Neuron (in vitro differentiated cells): Measurements from ENCODE around the gene GRID1.

Experiments
- H2AFZ ChIP-seq: one replicate; pipeline ENCODE4 v1.6.1; 2013; ENCODE audit warnings: low read depth, mild to moderate bottlenecking, inconsistent platforms, low read length, moderate library complexity
- H3K27me3 ChIP-seq: one replicate; pipeline ENCODE4 v1.6.1; 2013; ENCODE audit warnings: low read length; ENCODE audit not compliant: insufficient read depth
- H3K36me3 ChIP-seq: one replicate; pipeline ENCODE4 v1.6.1; 2013; ENCODE audit warnings: low read length; ENCODE audit not compliant: insufficient read depth
- H3K4me1 ChIP-seq: one replicate; pipeline ENCODE4 v1.6.1; 2013; ENCODE audit warnings: low read length; ENCODE audit not compliant: insufficient read depth
- H3K4me3 ChIP-seq: 2 replicates; pipeline ENCODE4 v1.5.1; 2013; ENCODE audit warnings: mild to moderate bottlenecking, low read length, moderate library complexity
- H3K9me3 ChIP-seq: one replicate; pipeline ENCODE4 v1.6.1; 2013; ENCODE audit warnings: low read length

GRID1 gene

GRCh38 chr10:86195521-86196157 is 171.0 kb downstream of the GRID1 start:
- H3K27me3 ChIP-seq = no peaks in the 10 kb centered on the region
- no peak overlapping the region for H3K4me3 ChIP-seq
- no peaks in the 10 kb centered on the region for H3K36me3 ChIP-seq
- no peak overlapping the region for H2AFZ ChIP-seq
- no peaks in the 10 kb centered on the region for H3K9me3 ChIP-seq
- H3K4me1 ChIP-seq = no peaks in the 10 kb centered on the region

GRCh38 chr10:86194684-86195083 is 171.9 kb downstream of the GRID1 start:
- no peaks in the 10 kb centered on the region for H3K4me1 ChIP-seq
- H3K4me3 ChIP-seq = no peak overlapping the region
- H3K27me3 ChIP-seq = no peaks in the 10 kb centered on the region
- H3K9me3 ChIP-seq = no peaks in the 10 kb centered on the region
- no peaks in the 10 kb centered on the region for H3K36me3 ChIP-seq
- no peak overlapping the region for H2AFZ ChIP-seq

GRCh38 chr10:86193841-86194240 is 172.8 kb downstream of the GRID1 start:
- Histone ChIP-seq H3K27me3 (no peaks in the 10 kb centered on the region), H3K36me3 (no peaks in the 10 kb centered on the region), H3K9me3 (no peaks in the 10 kb centered on the region), H2AFZ (no peak overlapping the region), H3K4me1 (no peaks in the 10 kb centered on the region), H3K4me3 (no peak overlapping the region)

GRCh38 chr10:86192691-86193090 is 173.9 kb downstream of the GRID1 start:
- no peaks in the 10 kb centered on the region for H3K27me3 ChIP-seq
- no peaks in the 10 kb centered on the region for H3K4me1 ChIP-seq
- H3K36me3 ChIP-seq = no peaks in the 10 kb centered on the region
- no peak overlapping the region for H3K4me3 ChIP-seq
- H3K9me3 ChIP-seq = no peaks in the 10 kb centered on the region
- no peak overlapping the region for H2AFZ ChIP-seq

- Histone ChIP-seq H2AFZ (no peak overlapping the region), H3K4me3 (no peak overlapping the region), H3K36me3 (no peaks in the 10 kb centered on the region), H3K9me3 (no peaks in the 10 kb centered on the region), H3K27me3 (no peaks in the 10 kb centered on the region), H3K4me1 (no peaks in the 10 kb centered on the region)
Observed at GRCh38 chr10:86192147-86192546, 174.4 kb downstream of the GRID1 start.

- no peaks in the 10 kb centered on the region for H3K4me1 ChIP-seq
- H3K4me3 ChIP-seq = no peak overlapping the region
- no peak overlapping the region for H2AFZ ChIP-seq
- no peaks in the 10 kb centered on the region for H3K9me3 ChIP-seq
- H3K36me3 ChIP-seq = no peaks in the 10 kb centered on the region
- no peaks in the 10 kb centered on the region for H3K27me3 ChIP-seq
Observed at GRCh38 chr10:86191686-86192085, 174.9 kb downstream of the GRID1 start.

GRCh38 chr10:86191166-86191565 is 175.4 kb downstream of the GRID1 start:
- no peaks in the 10 kb centered on the region for H3K27me3 ChIP-seq
- H3K4me1 ChIP-seq = no peaks in the 10 kb centered on the region
- no peak overlapping the region for H3K4me3 ChIP-seq
- H2AFZ ChIP-seq = no peak overlapping the region
- H3K36me3 ChIP-seq = no peaks in the 10 kb centered on the region
- no peaks in the 10 kb centered on the region for H3K9me3 ChIP-seq

- H3K36me3 ChIP-seq = no peaks in the 10 kb centered on the region
- H3K4me3 ChIP-seq = no peak overlapping the region
- H2AFZ ChIP-seq = no peak overlapping the region
- no peaks in the 10 kb centered on the region for H3K4me1 ChIP-seq
- no peaks in the 10 kb centered on the region for H3K9me3 ChIP-seq
- no peaks in the 10 kb centered on the region for H3K27me3 ChIP-seq
Observed at GRCh38 chr10:86190291-86190690, 176.3 kb downstream of the GRID1 start.

GRCh38 chr10:86189891-86190290 is 176.7 kb downstream of the GRID1 start:
- Histone ChIP-seq H3K4me1 (no peaks in the 10 kb centered on the region), H3K4me3 (no peak overlapping the region), H3K9me3 (no peaks in the 10 kb centered on the region), H3K27me3 (no peaks in the 10 kb centered on the region), H3K36me3 (no peaks in the 10 kb centered on the region), H2AFZ (no peak overlapping the region)

GRCh38 chr10:86188796-86189558 is 177.6 kb downstream of the GRID1 start:
- H3K36me3 ChIP-seq = no peaks in the 10 kb centered on the region
- H3K4me1 ChIP-seq = no peaks in the 10 kb centered on the region
- H2AFZ ChIP-seq = no peak overlapping the region
- H3K4me3 ChIP-seq = no peak overlapping the region
- H3K27me3 ChIP-seq = no peaks in the 10 kb centered on the region
- no peaks in the 10 kb centered on the region for H3K9me3 ChIP-seq

- Histone ChIP-seq H3K4me1 (no peaks in the 10 kb centered on the region), H3K4me3 (no peak overlapping the region), H2AFZ (no peak overlapping the region), H3K9me3 (no peaks in the 10 kb centered on the region), H3K27me3 (no peaks in the 10 kb centered on the region), H3K36me3 (no peaks in the 10 kb centered on the region)
Observed at GRCh38 chr10:86188326-86188725, 178.3 kb downstream of the GRID1 start.

GRCh38 chr10:86187499-86188239 is 178.9 kb downstream of the GRID1 start:
- Histone ChIP-seq H3K36me3 (no peaks in the 10 kb centered on the region), H3K27me3 (no peaks in the 10 kb centered on the region), H2AFZ (no peak overlapping the region), H3K9me3 (no peaks in the 10 kb centered on the region), H3K4me1 (no peaks in the 10 kb centered on the region), H3K4me3 (no peak overlapping the region)

- no peak overlapping the region for H3K4me3 ChIP-seq
- no peaks in the 10 kb centered on the region for H3K36me3 ChIP-seq
- H2AFZ ChIP-seq = no peak overlapping the region
- no peaks in the 10 kb centered on the region for H3K9me3 ChIP-seq
- no peaks in the 10 kb centered on the region for H3K4me1 ChIP-seq
- H3K27me3 ChIP-seq = no peaks in the 10 kb centered on the region
Observed at GRCh38 chr10:86186633-86187032, 180.0 kb downstream of the GRID1 start.
